B cell (primary cell): ENCODE measurements around the gene CDC42BPA. TPM values are rescaled to one million over a fixed set of nuclear protein-coding genes. Genes with fewer than 3 reads are reported as not detected.

Source experiments
- ATAC-seq: fragments of 200-7000 bp; cut with Tn5 transposase; one replicate; pipeline ENCODE4 v1.10.0; 2021; ENCODE audit warnings: low read depth, mild to moderate bottlenecking, moderate number of reproducible peaks, moderate library complexity
- CTCF ChIA-PET: fragments of 350-600 bp; sonication (Branson Sonifier 250); formaldehyde crosslinking; loops from one replicate; lab custom pipeline; 2021; ENCODE audit warnings: antibody characterized with exemption, inconsistent platforms; lab: Charles Lee
- POLR2A ChIA-PET: fragments of 350-600 bp; sonication (Branson Sonifier 250); formaldehyde crosslinking; loops from one replicate; lab custom pipeline; 2021; ENCODE audit warnings: antibody characterized with exemption; lab: Charles Lee
- DNase-seq: peaks from one replicate; pipeline ENCODE4 v3.0.0; 2013
- H2AFZ ChIP-seq: 2 replicates; pipeline ENCODE4 v1.6.1; 2012; ENCODE audit warnings: mild to moderate bottlenecking, low read depth, low read length; ENCODE audit not compliant: insufficient read depth, poor library complexity, severe bottlenecking
- H3K27ac ChIP-seq, 2 donors: 1 replicate in 1 of 2; 2 replicates in 1 of 2; pipeline ENCODE4 v1.5.1; 2012 to 2013; ENCODE audit warnings: low read length in 2 of 2, mild to moderate bottlenecking in 2 of 2, moderate library complexity in 1 of 2
- H3K27me3 ChIP-seq, 4 experiments: fragments of 200-600 bp in 1 of 4; sonication (generic) in 1 of 4; replicated peaks in 1 of 4; 1 replicate in 2 of 4; 2 replicates in 2 of 4; pipeline versions ENCODE4 v1.6.1 to v1.7.0; 2013 to 2016; ENCODE audit warnings: low read length in 3 of 4, mild to moderate bottlenecking in 2 of 4, mixed read lengths in 1 of 4, moderate library complexity in 1 of 4; ENCODE audit not compliant: insufficient read depth in 4 of 4, control insufficient read depth in 3 of 4; ENCODE audit errors: control extremely low read depth in 1 of 4
- H3K36me3 ChIP-seq, 2 experiments: replicated peaks in 1 of 2; 1 replicate in 1 of 2; 2 replicates in 1 of 2; pipeline versions ENCODE4 v1.6.1 to v1.7.1; 2013; ENCODE audit warnings: low read length in 1 of 2; ENCODE audit not compliant: insufficient read depth in 2 of 2, control insufficient read depth in 1 of 2; ENCODE audit errors: control extremely low read depth in 1 of 2, extremely low read depth in 1 of 2
- H3K4me1 ChIP-seq, 2 donors: fragments of 200-600 bp in 1 of 2; sonication (generic) in 1 of 2; 1 replicate in 1 of 2; 2 replicates in 1 of 2; pipeline versions ENCODE4 v1.5.1 to v1.6.1; 2013 to 2017; ENCODE audit warnings: low read length in 2 of 2; ENCODE audit not compliant: control insufficient read depth in 2 of 2, insufficient read depth in 2 of 2
- H3K4me2 ChIP-seq: replicated peaks from 2 replicates; pipeline ENCODE3; 2012; ENCODE audit warnings: mild to moderate bottlenecking, low read depth, low read length; ENCODE audit not compliant: poor library complexity, severe bottlenecking
- H3K4me3 ChIP-seq, 5 experiments: fragments of 200-600 bp in 1 of 5; sonication (generic) in 1 of 5; 1 replicate in 3 of 5; 2 replicates in 2 of 5; pipeline versions ENCODE4 v1.5.1 to v1.7.0; 2011 to 2016; ENCODE audit warnings: low read length in 4 of 5, mild to moderate bottlenecking in 4 of 5, low read depth in 2 of 5, control low read depth in 1 of 5, moderate library complexity in 1 of 5; ENCODE audit not compliant: insufficient read depth in 1 of 5; ENCODE audit errors: control extremely low read depth in 1 of 5, extremely low read depth in 1 of 5
- H3K79me2 ChIP-seq: fragments of 200-600 bp; sonication (generic); one replicate; pipeline ENCODE4 v1.6.0; 2016; ENCODE audit warnings: low read length; ENCODE audit not compliant: control insufficient read depth, insufficient read depth
- H3K9ac ChIP-seq: fragments of 200-600 bp; sonication (generic); 2 replicates; pipeline ENCODE4 v1.6.1; 2017; ENCODE audit warnings: mild to moderate bottlenecking, low read length, moderate library complexity
- H3K9me3 ChIP-seq, 3 donors: one replicate each; pipeline versions ENCODE4 v1.6.1 to v1.7.1; 2013; ENCODE audit warnings: low read length in 2 of 3; ENCODE audit not compliant: control insufficient read depth in 2 of 3, insufficient read depth in 1 of 3; ENCODE audit errors: control extremely low read depth in 1 of 3
- H4K20me1 ChIP-seq: 2 replicates; pipeline ENCODE4 v1.6.0; 2012; ENCODE audit warnings: mild to moderate bottlenecking, low read length; ENCODE audit not compliant: insufficient read depth, control insufficient read depth, poor library complexity, severe bottlenecking
- H3K27ac Mint-ChIP-seq: one replicate; pipeline ENCODE4 v1.8.0; 2021; ENCODE audit warnings: mixed read lengths
- H3K27me3 Mint-ChIP-seq: one replicate; pipeline ENCODE4 v1.8.0; 2021; ENCODE audit warnings: mixed read lengths
- H3K4me1 Mint-ChIP-seq: one replicate; pipeline ENCODE4 v1.8.0; 2021; ENCODE audit warnings: mixed read lengths
- H3K4me3 Mint-ChIP-seq: one replicate; pipeline ENCODE4 v1.8.0; 2021; ENCODE audit warnings: mixed read lengths
- H3K9me3 Mint-ChIP-seq: one replicate; pipeline ENCODE4 v1.8.0; 2022; ENCODE audit warnings: mixed read lengths; ENCODE audit not compliant: insufficient read depth
- EZH2 ChIP-seq: IDR thresholded peaks from 2 replicates; pipeline ENCODE4 v1.6.1; 2012; ENCODE audit warnings: borderline replicate concordance, low read depth, mild to moderate bottlenecking, moderate library complexity, low read length; ENCODE audit not compliant: insufficient read depth, poor library complexity, severe bottlenecking
- WGBS: methylation state at CpG from one replicate; pipeline ENCODE4 v1.1.5; 2013; ENCODE audit warnings: missing lambda C conversion rate; ENCODE audit not compliant: insufficient coverage; 5-methylcytosine and 5-hydroxymethylcytosine counted together
- intact Hi-C: fragments of 100-400 bp; cut with micrococcal nuclease; formaldehyde crosslinking; loops from one replicate; pipeline ENCODE4 v1.10.0; 2022
- polyA plus RNA-seq: library from polyadenylated mRNA; depleted of rRNA; stranded (reverse); fragments of >200 nt; gene quantifications from 2 replicates; pipeline ENCODE4 v1.2.3, GENCODE V29; 2012
- total RNA-seq, 2 donors: library from RNA; stranded (reverse); fragments of 120-200 nt in 1 of 2; gene quantifications; 1 replicate in 1 of 2; 2 replicates in 1 of 2; pipeline versions ENCODE4 v1.2.3 to v1.2.4, GENCODE V29; 2013 to 2022
- TF ChIP-seq, protein P1 (sequence below): fragments of 200-600 bp; IDR thresholded peaks from one replicate; pipeline ENCODE4 v1.8.0; 2022; ENCODE audit warnings: antibody characterized with exemption, mild to moderate bottlenecking

The CDC42BPA gene
- total and polyA plus RNA-seq, 2 donors (not counting 1 experiment from before 2014, with no cell fraction given), result 0.04 to 0.69 TPM

DNA sequence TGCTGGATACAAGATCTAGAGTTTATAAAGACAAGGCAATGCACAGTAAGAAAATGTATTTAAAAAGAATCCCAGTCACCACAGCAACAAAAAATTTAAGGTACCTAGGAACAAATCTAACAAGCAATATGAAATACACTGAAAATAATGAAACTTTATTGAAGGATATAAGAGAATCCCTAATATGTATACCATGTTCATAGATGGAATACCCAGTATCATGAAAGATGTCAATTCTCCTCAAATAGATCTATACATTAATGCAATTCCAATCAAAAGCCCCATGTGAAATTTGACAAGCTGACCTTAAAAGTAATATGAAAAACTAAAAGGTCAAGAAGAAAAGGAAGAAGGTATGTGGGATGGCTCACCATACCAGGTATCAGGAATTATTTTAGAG lies 269.0 kb downstream of the CDC42BPA start:
- TF ChIP-seq EZH2, result no peak
- TF ChIP-seq, protein P1, sequence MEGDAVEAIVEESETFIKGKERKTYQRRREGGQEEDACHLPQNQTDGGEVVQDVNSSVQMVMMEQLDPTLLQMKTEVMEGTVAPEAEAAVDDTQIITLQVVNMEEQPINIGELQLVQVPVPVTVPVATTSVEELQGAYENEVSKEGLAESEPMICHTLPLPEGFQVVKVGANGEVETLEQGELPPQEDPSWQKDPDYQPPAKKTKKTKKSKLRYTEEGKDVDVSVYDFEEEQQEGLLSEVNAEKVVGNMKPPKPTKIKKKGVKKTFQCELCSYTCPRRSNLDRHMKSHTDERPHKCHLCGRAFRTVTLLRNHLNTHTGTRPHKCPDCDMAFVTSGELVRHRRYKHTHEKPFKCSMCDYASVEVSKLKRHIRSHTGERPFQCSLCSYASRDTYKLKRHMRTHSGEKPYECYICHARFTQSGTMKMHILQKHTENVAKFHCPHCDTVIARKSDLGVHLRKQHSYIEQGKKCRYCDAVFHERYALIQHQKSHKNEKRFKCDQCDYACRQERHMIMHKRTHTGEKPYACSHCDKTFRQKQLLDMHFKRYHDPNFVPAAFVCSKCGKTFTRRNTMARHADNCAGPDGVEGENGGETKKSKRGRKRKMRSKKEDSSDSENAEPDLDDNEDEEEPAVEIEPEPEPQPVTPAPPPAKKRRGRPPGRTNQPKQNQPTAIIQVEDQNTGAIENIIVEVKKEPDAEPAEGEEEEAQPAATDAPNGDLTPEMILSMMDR, result no peak
- H3K36me3 ChIP-seq, result no peaks in the 10 kb centered on the region
- no peak for DNase-seq
- Mint-ChIP-seq H3K4me3 (no peak overlapping the region), H3K27ac (no peak overlapping the region), H3K9me3 (no peaks in the 10 kb centered on the region), H3K4me1 (no peaks in the 10 kb centered on the region), H3K27me3 (peaks cover 17% of the 10 kb centered on the region)
- ATAC-seq, result no peak
- no peaks in the 10 kb centered on the region for H3K4me1 ChIP-seq
- H3K27me3 ChIP-seq, result peaks cover 0 to 3% (median 0%) of the 10 kb centered on the region in 4 experiments
- H3K9ac ChIP-seq, result no peak overlapping the region
- H4K20me1 ChIP-seq, result no peaks in the 10 kb centered on the region
- H3K27ac ChIP-seq, result no peak overlapping the region
- H3K4me2 ChIP-seq, result no peak overlapping the region
- H3K4me3 ChIP-seq, result no peak overlapping the region
- intact Hi-C loops, result no loop called here
- no peaks in the 10 kb centered on the region for H3K9me3 ChIP-seq
- H2AFZ ChIP-seq, result no peak overlapping the region
- POLR2A ChIA-PET, result no interaction called here
- CTCF ChIA-PET, result no interaction called here
- no peaks in the 10 kb centered on the region for H3K79me2 ChIP-seq

DNA sequence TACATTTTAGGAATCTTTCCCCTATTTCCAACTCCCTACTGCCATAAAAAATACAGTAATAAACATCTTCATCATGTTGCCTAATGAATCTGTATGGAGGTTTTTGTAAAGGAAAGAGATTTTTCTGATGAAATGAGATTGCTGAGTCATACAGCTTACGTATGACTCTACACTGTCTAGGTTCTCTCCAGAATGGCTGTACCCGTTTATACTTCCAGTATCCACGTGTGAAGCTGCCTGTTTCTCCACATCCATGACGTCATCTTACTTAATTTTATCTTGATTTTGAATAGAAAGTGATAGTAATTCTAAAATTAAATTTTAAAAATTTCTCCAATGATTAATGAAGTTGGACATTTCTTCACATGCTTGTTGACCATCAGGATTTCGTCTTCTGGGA lies 274.5 kb downstream of the CDC42BPA start:
- WGBS, result 80% methylated on average over 1 of the region's 5 CpGs
- POLR2A ChIA-PET, result no interaction called here

More for the DNA sequence above, 274.5 kb downstream of the CDC42BPA start:
- Histone ChIP-seq H3K4me3 (no peak overlapping the region), H3K9me3 (no peaks in the 10 kb centered on the region), H3K4me1 (no peaks in the 10 kb centered on the region), H3K9ac (no peak overlapping the region), H2AFZ (no peak overlapping the region), H3K36me3 (no peaks in the 10 kb centered on the region), H3K27ac (no peak overlapping the region), H3K4me2 (no peak overlapping the region), H3K79me2 (no peaks in the 10 kb centered on the region), H4K20me1 (no peaks in the 10 kb centered on the region), H3K27me3 (peaks cover 0 to 4% (median 0%) of the 10 kb centered on the region in 4 experiments)
- H3K4me1 Mint-ChIP-seq, result no peaks in the 10 kb centered on the region
- DNase-seq (no peak), ATAC-seq (no peak)
- H3K4me3 Mint-ChIP-seq, result no peak overlapping the region
- intact Hi-C loops, result no loop called here
- TF ChIP-seq, protein P1, result no peak
- no peak for TF ChIP-seq EZH2
- CTCF ChIA-PET, result no interaction called here
- H3K27me3 Mint-ChIP-seq, result peaks cover 21% of the 10 kb centered on the region
- H3K9me3 Mint-ChIP-seq, result no peaks in the 10 kb centered on the region
- H3K27ac Mint-ChIP-seq, result no peak overlapping the region
